GM19035 (cell line): ENCODE data around the gene SLC16A3.
A peak's percentile ranks its signal among the peaks of the same experiment; 100 is the strongest.
"Not testable (repeated sequence)": the region's sequence is repeated elsewhere in the genome, so short reads cannot be mapped to it uniquely, and the experiment has no call there.

Experiments
- ATAC-seq: cut with Tn5 transposase; IDR thresholded peaks from one replicate; pipeline ENCODE4 v1.9.1; 2021; ENCODE audit not compliant: unreplicated experiment

SLC16A3 gene

GRCh38 chr17:82259972-82260961 lies 31.4 kb downstream of the SLC16A3 start:
- ATAC-seq, result not testable (repeated sequence)

GRCh38 chr17:82262344-82262743 lies 33.5 kb downstream of the SLC16A3 start:
- no peak for ATAC-seq

- no peak for ATAC-seq
Observed at GRCh38 chr17:82263641-82264040, 34.8 kb downstream of the SLC16A3 start.

DNA sequence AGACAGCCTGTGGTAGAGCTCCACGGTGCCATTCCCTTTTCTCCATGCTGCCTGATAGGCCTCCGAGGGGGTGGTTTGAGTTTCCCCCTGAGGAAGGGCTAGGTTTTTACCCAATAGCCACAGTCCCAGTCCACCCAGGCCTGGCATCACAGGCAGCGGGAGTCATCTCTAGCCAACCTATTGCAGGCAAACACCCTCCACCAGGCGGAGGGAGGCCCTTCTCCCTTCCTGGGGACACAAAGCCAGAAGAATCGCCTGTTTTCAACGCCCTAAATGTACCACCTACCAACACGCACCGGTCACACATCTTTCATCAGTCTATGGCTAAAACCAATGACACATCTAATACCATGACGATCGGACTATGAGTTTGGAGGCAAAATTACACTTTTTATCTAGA lies 37.3 kb downstream of the SLC16A3 start:
- no peak for ATAC-seq

GRCh38 chr17:82267575-82268379 lies 38.9 kb downstream of the SLC16A3 start:
- no peak for ATAC-seq

DNA sequence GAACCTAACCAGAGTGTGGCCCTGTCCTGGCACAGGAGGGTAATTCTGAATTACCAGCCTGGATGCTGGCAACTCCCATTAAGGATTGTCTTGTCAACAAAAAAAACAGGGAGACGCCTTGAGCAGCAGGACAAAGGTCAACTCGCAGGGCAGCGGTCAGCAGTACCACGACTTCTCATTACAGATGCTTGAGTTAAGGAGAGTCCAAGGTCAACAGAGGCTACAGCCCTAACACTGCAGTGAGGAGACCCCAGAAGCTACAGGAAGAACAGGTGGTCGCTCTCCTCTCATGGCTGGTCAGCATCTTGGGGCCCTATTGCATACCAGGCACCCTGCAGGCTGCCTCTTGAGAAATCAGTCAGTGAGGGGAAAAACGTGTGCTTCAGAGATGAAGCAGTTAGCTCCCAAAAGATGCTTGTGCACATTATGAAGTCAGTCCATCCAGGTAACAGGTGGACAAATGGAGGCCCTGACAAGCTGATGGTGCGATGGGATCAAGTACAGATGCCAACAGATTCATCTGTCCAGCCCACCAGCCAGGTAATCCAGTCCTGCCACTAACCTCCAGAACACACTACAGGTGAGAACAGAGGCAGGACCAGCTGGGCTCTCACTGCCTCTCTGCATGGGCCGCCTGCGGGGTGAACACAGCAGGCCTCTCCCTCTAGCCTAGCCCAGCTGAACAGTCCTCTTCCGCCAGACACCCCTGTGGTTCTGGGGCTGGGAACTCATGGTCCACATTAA lies 40.5 kb downstream of the SLC16A3 start:
- ATAC-seq, result no peak

DNA sequence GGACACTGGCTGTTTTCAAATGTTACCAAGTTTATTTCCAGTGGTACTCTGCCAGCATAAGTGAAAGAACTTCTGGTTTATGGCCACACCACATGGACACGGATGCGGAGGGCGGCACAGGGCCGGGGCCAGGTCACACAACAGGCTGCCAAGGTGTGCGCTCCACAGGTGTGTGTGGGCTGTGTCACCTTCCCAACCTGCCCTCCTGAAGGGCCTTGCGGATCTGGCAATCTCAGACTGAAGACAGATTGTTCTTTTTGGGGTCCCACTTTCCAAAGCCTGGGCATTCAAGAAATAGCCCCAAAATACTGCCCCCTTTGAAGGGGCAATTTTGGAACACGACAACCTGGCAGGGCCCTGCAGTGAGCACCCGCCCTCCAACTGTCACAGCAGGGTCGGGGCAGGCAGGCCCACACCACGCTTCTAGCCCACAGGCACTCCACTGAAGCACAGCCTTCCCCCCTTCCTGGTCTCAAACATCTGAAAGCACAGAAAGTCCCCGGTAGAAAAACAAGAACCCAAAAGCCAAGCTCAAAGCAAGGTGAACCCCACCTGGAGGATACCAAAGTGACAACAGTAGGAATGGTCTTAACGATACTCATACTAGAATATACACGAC lies 41.1 kb downstream of the SLC16A3 start:
- no peak for ATAC-seq

DNA sequence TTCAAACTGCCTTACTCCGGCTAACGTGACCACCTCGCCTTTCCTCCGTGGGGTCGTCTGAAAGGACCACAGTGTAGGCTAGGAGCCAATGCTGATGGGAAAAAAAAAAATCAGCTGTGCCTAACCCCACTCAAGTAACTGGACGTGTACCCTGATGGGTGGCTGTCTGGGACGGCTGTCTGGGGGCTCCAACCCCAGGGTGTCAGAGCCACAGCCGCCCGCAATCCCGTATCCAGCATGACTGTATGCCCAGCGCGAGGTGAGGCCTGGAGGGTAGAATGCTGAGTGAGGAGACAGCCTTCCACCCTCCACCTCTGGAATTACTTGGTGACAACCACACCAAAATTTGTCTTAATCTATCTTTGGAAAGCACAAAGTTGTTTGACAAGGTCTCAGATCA lies 41.8 kb downstream of the SLC16A3 start:
- no peak for ATAC-seq

GRCh38 chr17:82271401-82271800 lies 42.6 kb downstream of the SLC16A3 start:
- no peak for ATAC-seq

- peak; percentile 9 for ATAC-seq
Observed at GRCh38 chr17:82272495-82273326, 43.9 kb downstream of the SLC16A3 start.

- ATAC-seq, result peak; percentile 76
Observed at GRCh38 chr17:82273327-82274133, 44.7 kb downstream of the SLC16A3 start, which contains the start of gene CSNK1D. Gene CSNK1D, minus strand, starts transcription at chr17:82273700. Its CDS starts 319 bp downstream, at chr17:82273381.

DNA sequence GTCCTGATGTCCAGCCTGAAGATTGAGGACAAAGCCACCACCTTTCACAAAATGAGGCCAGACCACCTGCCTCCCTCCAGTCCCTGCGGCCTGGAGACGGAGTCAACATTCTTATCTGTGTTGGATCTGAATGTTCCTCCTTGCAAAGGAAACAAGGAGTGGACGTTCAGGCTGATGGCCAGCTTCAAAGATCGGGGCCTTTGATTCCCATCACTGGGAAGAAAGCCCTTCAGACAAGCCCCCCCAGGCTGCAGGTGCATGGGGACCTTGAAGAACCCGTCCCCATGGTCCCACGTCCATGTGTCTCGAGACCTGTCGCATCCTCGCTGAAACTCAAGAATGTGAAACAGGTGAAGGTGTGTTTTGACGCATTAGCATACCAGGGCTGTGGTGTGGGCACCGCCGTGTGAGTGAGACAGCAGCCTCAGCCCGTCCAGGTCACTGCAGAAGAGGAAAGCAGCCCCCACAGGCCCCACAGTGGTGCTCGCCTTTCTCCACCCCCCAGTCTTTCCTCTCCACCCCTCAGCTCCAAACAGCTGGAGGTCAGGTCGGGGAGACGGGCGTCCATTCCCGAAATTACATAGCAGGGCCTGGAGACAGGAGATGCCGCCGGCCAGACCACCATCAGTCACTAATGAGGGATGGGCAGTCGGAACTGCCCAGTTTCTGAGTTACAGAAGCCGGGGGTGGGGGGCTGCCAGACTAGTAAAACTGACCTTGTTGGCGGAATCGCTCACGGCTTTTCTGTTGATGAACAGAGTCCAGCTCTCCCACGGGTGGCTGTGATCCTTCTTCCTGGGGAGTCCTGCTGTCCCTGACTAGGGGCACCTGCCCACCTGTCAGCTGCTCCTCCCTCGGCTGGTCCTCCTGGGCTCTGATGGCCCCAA lies 45.5 kb downstream of the SLC16A3 start:
- ATAC-seq, result no peak

DNA sequence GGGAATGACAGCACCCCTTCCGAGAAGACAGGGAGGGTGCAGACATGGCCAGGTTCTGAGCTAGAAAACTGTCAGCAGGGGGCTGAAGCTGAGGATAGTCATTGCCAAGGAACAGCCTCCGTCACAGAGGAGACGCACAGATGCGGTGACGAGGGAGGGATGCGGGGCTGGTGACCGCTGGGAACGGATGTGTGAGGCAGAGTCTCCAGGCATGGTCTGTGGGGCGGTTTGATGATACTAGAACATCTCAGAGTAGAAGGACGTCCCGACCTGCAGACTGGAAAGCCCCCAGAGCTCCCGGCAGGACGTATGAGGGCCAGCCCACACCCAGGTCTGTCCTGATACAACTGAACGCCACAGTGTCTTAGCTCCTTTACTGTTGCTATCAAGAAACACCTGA lies 46.5 kb downstream of the SLC16A3 start:
- ATAC-seq, result no peak

- no peak for ATAC-seq
Observed at GRCh38 chr17:82276938-82277337, 48.1 kb downstream of the SLC16A3 start.

- no peak for ATAC-seq
Observed at GRCh38 chr17:82277851-82278250, 49.0 kb downstream of the SLC16A3 start.

DNA sequence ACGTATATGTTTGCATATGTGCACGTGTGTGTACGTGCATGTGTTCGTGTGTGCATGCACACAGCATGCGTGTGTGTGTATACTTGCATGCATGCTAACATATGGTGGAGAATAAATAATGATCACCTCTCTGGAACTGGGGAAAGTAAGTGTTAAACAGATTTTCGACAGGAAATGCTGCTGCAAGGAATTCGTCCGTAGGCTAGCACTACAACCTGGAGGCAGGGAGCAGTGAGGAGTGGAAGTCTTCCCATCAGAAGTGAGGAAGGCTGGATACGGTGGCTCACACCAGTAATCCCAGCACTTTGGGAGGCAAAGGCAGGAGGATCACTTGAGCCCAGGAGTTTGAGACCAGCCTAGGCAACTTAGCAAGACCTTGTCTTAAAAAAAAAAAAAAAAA lies 49.5 kb downstream of the SLC16A3 start:
- ATAC-seq, result no peak

DNA sequence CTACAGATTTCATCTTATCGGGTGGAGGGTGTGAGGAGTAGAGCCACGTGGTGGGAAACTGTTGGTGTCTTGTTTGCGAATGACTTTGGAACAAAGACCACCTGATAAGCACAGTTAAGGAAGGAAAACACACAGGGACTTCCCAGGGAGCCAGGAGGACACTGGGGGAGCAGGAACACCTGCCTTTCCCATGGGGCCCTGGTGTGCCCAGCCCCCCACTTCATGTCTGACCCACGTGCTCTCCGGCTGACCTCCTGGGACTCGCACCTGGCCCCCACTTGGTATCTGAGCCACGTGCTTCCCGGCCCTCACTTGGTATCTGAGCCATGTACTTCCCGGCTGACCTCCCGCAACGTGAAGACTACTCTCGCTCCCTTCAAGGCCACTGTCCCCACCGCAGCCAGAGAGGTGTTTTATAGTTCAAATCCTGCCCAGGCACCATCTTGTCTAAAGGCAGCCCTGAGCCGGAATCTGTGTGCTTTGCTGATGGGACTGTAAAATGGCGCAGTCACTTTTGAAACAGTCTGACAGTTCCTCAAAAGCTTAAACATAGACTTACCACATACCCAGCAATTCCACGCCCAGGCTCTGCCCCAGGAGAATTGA lies 50.0 kb downstream of the SLC16A3 start:
- no peak for ATAC-seq
